ENCODE results near the gene SIRPG. TPM values are rescaled to one million over a fixed set of nuclear protein-coding genes. Genes with fewer than 3 reads are reported as not detected.
A peak's percentile ranks its signal among the peaks of the same experiment; 100 is the strongest.
"Not testable (repeated sequence)": the region's sequence is repeated elsewhere in the genome, so short reads cannot be mapped to it uniquely, and the experiment has no call there.

Gene SIRPG
- total RNA-seq, 1 donor from 2014 or later, result not detected

DNA sequence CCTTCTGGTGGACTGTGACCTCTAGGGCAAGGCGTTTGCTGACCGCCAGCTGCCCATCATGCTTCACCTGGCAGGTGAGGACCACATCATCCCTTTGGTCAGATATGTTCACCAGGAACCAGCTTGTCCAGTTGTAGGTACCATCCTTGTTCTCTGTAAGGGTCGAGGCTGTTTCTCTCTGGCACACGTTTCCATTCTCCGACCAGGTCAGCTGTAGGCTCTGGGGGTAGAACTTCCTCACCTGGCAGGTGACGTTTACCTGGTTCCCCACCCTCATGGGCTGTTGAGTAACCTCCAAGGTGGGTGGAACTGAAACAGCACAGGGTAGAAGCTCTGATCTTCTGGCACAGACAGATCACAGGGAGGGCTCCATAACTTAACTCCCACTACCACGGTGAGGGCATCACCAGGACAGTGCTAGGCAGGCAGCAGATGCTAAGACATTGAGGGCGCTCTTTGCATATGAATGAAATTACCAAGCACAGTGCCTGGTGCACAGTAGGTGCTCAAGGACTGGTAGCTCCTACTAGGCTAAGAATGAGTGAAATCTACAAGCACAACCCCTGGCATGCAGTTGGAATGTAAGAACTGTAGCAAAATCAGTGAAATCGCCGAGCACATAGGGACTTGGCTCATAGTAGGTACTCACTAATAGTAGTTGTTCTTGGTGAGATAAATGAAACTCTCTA is 22.1 kb downstream of the SIRPG start:
- no peak for DNase-seq (ENCODE audit: low read depth in 2 of 2)

DNA sequence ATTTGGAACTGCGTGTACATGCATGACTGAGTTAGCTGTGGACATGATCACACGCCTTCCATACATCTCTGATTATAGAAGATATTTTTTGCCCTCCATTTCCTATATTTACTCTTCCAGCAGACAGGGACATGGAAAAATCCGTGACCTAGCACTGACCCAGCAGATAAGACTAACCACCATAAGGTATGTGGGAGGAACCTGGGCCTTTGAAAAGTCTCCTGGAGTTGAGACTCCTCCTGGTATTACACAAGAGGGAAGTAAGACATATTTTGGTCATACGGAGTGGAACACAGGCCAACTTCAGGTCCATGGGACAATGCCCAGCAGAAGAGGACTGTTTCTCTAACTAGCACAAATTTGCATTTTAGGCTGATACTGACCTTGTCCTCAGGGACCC is 24.0 kb downstream of the SIRPG start:
- no peak for DNase-seq (ENCODE audit: low read depth in 2 of 2)

DNA sequence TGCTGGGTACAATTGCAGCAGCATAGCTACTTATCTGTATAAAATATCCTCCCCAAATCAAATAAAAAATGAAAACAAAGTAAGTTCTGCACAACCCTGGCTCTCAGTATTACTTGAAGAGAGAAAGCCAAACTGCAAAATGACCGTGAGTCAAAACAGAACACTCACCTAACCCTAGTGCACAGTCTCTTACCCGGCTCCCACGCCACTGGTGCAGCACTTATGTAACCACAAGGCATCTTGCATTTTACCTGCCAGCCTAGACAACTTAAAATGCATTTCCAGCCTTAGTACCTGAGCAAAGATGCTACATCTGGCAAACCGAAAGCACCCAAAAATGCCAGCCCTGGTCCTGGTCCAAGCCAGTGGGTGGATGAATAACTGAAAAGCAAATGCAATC is 25.4 kb downstream of the SIRPG start:
- DNase-seq (ENCODE audit: low read depth in 2 of 2), result no peak

DNA sequence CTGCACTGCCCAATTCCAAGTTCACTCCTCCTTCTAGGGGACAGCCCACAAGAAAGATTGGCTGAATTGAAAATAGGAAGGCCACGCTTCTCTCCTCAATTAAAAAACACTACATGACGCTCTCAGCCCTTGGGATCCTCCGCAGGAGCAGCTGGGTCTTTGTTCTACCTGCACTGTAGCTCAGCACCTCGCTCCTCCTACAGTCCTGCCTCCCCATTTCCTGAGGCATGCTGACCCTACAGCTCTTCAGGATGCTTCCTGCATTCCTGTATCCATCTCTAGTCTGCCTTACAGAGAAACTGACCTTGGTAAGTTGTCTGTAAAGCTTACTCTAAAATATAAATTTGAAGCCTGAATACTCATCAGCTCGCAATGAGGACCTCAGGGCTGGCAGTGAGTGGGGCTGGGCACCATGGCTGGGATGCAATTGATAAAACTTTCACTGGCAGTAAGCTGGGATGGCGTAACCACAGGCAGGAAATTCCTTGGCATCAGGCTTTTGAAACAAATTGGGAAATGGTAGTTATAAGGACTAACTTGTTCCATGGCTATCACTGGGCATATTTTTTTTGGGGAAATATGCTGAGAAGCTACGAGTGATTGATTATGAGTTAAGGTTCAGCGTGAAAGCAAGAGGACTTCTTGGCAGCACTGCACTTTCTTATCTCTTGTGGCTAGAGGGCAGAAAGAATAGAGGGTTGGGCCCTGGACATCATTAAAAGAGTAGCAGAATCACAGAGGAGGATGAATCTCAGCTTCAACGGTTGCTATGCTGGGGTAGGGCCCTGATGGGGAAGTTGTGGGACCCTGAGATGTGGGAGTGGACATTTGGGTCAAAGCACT is 26.0 kb downstream of the SIRPG start:
- DNase-seq (ENCODE audit: low read depth in 2 of 2), result no peak

DNA sequence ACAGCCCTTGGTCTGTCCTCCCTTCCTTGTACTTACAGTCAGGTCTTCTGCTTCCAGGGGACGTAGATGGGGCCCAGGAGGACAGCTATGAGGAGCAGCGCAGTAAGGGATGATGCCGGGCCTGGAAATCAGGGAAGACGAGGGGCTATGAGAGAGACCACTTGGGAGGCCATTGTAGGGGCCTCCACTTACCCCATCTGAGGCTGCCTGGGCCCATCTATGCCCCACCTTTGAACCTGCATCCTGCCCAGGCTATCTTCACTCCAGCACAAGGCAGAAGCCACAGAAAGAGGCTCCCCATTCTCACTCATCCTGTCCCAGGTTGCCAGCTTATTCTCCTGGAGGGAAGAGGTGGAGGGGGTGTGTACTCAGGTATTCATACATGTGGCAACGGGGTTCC is 27.4 kb downstream of the SIRPG start:
- DNase-seq (ENCODE audit: low read depth in 2 of 2), result no peak

DNA sequence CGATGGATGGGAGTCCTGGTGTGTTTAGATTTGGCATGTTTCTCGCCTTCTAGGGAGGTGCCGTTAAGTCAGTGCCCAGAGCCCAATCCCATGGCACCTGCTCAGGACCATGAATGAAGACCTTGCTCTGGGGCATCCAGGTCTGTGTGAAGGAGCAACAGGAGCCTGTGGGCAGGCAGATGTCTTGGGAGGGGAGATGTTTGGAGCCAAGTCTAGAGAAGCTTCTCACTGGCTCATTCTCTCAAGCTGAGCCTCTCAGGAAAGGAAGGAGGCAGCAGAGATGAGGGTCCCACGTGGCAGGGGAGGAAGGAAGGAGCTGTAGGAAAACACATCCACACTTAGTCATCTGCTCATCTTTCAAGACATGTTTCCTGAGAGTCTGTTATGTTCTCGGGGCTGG is 28.3 kb downstream of the SIRPG start:
- no peak for DNase-seq (ENCODE audit: low read depth in 2 of 2)

DNA sequence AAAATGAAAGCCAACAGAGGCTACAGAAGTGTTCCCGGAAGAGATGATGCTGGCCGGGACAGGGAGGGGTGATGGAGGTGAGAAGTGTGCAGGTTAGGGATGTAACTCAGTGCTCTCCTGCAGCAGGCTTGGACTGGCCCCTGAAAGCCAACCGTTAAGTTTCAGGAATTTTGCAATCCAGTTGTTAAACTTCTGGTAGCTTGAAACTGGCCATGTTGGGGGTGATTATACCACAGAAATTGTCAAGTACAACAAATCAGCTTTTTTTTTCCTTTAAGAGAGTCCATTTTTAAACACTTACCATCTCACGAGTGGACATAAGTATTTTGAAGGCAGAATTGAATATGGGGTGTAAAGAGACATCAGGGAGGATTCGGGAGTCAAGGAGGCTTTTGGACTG is 29.0 kb downstream of the SIRPG start:
- no peak for DNase-seq (ENCODE audit: low read depth in 2 of 2)

DNA sequence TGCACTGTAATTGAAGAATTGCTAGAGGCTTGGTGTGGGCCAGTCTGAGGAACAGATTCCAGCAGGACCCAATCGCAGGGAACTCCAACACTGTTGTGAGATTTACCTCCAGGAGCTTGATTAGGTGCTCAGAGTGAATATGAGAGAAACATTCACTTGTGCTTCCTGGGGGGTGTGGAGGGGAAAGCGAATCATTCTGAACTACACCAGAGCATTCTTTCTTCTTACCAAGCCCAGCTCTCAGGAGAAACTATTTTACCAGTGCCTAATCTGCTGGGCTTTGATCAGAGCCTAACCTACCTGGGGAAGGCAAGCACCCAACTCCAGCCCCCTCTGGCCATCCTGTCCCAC is 30.4 kb downstream of the SIRPG start:
- DNase-seq (ENCODE audit: low read depth in 2 of 2), result no peak

DNA sequence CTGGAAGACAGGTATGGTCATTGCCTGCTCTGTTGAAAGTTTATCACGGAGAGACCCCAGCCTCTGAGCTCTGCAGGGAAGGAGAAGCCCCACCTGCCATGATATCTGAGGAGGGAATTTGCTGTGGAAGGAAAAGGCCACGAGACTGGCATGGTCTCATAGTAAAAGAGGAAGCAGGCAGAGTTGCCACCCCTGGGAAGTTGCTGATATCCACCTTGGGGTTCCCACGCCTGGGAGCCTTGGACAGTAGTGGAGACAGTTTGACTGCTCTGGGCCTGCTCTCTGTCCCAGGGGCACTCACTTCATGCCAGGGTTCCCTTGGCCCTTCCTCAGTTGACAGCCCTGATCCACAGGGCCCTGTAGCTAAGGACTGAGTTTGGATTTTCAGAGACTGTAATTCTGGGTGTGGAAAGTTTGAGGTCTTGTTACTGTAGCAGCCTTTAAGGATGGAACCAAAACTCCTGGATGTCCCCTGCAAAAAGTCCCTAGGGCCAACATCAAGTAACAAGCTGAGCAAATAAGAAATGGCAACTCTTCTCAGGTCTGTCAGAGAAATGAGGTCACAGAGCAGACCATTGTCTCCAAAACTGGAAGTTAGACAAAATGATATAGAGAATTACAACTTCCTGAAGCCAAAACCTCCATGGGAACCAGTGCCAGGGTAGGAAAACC is 30.9 kb downstream of the SIRPG start:
- DNase-seq (ENCODE audit: low read depth in 2 of 2), result peak in 1 of 2 donors; percentile 33

DNA sequence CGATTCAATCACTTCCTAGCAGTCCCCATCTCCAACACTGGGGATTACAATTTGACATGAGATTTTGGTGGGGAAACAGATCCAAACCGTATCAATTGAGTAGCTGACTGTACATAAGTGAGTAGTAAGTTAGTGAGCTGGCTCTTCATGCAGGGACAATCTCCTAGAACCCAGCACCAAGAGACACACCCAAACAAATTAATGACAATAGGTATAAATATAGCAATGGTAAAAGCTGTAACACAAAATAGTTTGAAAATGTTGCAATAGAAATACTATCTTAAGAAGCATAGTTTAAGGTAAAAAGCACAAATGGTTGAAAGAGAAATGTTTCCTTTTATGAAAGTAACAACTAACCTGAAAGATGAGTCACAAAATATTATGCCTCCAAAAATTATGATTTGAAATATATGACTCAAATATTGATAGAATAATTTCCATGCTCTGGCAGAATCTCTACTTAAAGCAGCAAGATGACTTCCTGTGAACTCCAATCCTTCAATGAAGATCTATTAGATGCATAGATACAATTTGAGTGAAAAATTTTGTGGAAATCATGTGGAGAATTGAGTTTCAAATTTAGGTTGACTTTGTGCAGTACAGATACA is 32.4 kb downstream of the SIRPG start:
- no peak for DNase-seq (ENCODE audit: low read depth in 2 of 2)

DNA sequence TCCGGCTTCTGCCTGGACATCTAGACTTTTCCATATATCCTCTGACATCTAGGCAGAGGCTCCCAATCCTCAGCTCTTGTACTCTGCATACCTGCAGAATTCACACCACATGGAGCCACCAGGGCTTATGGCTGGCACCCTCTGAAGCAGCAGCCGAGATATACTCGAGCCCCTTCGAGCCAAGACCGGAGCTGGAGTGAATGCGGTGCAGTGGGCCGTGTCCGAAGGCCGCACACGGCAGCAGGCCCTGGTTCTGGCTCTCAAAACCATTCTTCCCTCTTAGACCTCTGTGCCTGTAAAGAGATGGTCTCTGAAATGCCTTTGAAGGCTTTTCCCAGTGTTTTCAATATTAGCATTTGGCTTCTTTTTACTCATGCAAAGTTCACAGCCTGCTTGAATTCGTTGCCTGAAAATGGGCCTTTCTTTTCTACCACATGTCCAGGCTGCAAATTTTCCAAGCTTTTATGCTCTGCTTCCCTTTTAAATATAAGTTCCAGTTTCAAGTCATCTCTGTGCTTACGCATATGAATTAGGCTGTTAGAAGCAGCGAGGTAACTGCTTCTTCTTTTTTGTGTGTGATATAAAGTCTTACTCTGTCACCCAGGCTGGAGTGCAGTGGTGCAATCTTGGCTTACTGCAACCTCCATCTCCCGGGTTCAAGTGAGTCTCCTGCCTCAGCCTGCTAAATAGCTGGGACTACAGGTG is 33.9 kb downstream of the SIRPG start:
- no peak for DNase-seq (ENCODE audit: low read depth in 2 of 2)

DNA sequence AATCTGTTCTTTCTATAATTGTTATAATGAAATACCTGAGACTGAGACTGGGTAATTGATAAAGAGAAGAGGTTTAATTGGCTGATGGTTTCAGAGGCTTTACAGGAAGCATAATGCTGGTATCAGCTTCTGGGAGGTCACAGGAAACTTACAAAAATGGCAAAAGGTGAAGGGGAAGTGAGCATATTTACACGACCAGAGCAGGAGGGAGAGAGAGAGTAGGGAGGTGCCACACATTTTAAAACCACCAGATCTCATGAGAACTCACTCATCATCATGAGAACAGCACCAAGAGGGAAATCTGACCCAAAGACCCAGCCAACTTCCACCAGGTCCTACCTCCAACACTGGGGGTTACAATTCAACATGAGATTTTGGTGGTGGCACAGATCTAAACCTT is 35.1 kb downstream of the SIRPG start:
- DNase-seq (ENCODE audit: low read depth in 2 of 2), result peak in 1 of 2 donors; percentile 7

DNA sequence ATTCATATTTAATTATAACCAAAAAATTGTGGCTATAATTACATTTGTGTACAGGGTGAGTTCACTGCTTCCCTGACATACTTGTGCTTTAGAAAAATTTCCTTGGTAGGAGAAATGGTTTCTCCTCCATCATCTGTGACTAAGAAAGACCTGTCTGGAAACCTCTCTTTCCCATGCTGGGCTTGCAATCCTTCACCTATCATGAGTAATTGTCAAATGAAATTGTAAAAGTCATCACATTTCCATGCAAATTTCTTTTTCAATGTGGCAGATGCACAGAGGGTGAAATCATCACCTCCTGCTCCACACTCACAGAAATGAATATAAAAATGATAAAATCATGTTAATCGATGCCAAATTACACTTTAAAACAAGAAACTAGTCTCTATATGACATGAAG is 36.3 kb downstream of the SIRPG start:
- no peak for DNase-seq (ENCODE audit: low read depth in 2 of 2)

DNA sequence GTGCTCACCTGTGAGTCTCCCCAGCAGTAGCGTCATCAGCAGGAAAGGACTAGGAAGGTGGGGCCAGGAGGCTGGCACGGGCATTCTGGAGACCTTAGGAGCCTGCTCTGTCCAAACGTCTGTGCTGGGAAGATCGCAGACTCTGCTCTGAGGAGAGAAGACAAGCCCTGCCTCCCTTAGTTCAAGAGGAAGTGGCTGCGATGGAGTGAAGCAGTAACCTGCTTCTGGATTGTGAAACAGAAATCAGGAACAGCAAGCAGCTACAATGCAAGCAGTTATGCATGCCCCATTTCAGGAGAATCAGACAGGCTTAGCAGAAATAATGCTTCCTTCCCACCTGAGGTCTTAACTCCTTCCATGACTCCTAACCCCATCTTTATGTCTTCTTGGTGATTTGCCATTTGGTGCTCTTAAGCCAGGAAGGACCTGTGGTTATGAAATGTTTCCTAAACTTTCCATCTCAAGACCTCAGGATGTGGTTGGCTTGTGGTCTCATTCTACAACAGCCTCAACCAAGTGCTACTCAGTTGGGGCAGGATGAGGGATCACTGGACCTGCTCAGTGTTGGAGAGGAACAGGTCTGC is 37.6 kb downstream of the SIRPG start, which contains the start of gene SIRPB1:
Gene SIRPB1 (minus strand): TSS at position 149 of the 584 bp plus-strand sequence. CDS start 65 bp downstream, at position 84.
- DNase-seq (ENCODE audit: low read depth in 2 of 2), result peak in 1 of 2 donors; percentile 0

DNA sequence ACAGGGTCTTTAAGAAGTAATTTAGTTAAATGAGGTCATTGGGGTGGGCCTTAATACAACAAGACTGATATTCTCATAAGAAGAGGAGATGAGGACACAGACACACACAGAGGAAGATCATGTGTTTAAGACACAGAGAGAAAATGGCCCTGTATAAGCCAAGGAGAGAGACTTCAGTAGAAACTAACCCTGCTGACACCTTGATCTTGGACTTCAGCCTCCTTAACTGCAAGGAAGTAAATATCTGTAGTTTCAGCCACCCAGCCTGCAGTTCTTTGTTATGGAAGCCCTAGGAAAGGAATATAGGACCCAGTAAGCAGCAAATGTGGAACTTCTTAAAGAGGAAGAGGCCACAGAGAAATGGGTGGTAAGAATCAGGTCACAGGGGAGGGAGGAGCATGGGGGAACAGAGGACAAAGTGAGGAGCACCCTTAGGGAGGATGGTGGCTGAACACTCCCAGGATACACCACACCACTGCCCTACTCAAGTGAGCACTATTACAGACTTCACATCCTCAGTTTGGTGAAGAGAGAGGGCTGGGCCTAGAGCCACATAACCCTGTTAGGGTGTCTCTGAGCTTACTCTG is 38.5 kb downstream of the SIRPG start:
- DNase-seq (ENCODE audit: low read depth in 2 of 2), result peak in 1 of 2 donors; percentile 0

DNA sequence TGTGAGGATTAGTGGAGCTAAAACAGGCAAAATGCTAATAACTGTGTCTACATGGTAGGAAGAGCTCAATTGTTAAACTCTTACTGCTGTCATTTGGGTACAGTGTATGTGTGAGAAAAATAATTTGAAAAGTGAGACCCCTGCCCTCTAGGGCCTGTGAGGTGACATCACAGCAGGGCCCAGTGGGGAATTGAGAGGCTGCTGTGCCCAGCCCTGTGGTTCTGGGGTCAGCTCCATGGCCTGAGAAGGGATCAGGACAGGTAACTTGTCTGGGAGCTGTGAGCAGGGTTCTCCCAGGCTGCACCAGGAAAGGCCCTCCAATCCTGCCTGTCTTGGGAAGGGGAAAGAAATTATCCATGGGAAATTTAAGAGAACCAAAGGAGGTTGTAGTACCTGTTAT is 39.1 kb downstream of the SIRPG start:
- no peak for DNase-seq (ENCODE audit: low read depth in 2 of 2)

DNA sequence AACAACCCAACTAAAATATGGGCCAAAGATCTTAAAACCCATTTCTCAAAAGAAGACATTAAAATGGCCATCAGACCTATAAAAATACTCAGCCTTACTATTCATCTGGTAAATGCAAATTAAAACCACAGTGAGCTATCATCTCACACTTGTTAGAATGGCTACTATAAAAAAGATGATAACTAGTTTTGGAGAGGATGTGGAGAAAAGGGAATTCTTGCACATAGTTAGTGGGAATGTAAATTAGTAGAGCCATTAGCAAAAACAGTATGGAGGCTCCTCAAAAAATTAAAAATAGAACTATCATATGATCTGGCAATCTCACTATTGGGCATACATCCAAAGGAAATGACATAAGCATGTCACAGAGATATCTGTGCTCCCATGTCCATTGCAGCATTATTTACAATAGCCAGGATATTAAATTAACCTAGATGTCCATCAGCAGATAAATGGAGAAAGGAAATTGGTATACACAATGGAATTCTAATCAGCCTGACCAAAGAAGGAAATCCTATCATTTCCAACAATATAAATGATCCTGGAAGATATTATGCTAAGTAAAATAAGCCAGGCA is 40.6 kb downstream of the SIRPG start:
- DNase-seq (ENCODE audit: low read depth in 2 of 2), result peak; percentile 88 to 90

DNA sequence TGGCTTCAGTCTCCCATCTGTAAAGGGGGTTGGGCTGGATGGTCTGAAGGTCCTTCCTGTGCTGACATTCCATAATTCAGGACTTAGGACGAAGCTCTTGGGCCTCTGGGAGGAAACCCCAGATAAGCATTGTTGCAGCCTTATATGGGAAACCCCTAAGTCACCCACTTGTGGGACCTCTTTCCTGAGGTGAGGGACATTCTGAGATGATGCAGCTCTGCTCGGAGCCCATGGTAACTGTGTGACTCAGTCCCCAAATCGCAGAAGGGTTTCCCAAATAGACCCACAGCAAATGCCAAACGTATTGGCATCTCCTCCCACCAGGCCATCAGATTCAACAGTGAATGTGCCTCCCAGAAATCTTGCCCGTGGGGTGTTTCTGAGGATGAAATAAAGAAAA is 47.2 kb downstream of the SIRPG start:
- not testable (repeated sequence) for DNase-seq (ENCODE audit: low read depth in 2 of 2)

DNA sequence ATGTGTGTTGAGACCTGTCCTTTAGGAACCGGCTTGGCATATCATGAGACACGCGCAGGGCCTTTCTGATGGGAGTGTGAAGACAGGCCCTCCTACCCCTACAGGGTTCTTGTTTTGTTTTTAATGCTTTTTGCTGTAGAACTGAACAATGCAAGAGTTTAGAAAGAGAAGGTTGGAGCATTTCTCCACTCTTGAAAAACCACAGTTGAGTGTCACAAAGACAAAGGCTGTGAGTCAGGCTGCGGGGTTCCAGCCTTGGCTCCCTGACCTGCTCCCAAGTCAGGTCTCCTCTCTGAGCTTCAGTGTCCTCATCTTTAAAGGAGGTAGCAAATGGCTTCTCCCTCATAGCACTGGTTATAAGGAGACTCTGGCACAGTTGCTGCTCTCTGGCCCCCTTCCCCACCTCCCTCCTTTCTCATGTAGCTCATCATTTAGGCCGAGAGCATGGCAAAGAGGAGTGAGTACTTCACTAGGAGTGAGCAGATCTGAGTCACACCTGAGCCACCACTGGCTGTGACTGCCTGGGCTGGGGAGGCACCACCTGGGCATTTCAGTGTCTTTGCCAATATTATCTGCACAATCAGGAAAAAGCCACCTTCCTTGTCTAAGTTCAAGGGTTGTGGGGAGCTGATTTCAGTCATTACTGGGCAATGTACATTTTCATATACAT is 48.8 kb downstream of the SIRPG start:
- DNase-seq (ENCODE audit: low read depth in 2 of 2), result not testable (repeated sequence)

DNA sequence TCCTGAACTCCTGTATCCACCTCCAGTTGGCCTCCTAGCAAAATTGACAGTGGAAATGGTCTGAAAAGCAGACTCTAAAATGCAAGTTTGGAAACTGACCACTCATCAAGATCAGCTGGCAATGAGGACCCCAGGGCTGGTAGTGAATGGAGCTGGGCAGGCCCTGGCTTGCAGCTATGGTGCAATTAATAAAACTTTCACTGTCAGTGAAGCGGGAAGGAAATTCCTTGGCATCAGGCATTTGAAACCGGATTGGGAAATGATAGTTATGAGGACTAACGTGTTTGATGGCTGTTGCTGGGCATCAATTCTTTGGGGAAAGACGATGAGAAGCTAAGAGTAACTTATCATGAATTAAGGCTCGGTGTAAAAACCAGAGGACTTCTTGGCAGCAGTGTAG is 56.8 kb downstream of the SIRPG start:
- no peak for DNase-seq (ENCODE audit: low read depth in 2 of 2)

Data from dermis microvascular lymphatic vessel endothelial cell (primary cell).